GM12801 (cell line): ENCODE results near the gene CNBP.

Experiments used
- TF ChIP-seq, protein P1 (sequence below): IDR thresholded peaks from one replicate; pipeline ENCODE4 v1.5.1; 2011; ENCODE audit warnings: control low read depth; ENCODE audit not compliant: insufficient read length; ENCODE audit errors: extremely low read depth

The CNBP gene

DNA sequence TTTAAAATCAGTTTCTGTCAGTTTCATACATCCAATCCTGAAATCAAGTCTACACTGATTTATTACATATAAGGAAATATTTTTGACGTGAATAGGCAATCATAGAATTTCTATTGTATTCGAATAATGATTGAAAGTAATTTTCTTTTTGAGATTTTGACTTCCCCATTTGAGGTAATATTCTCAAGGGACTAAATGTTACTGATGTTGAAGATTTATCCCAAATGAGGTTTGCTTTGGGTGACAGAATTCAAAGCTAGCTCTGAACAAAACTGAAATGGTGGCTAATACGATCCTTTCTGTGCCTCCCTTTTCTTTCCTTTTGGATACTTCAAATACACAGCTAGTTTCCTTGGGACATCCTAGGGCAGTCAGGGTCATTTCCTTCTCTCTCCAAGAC, 12.9 kb upstream of the CNBP start:
- TF ChIP-seq, protein P1, sequence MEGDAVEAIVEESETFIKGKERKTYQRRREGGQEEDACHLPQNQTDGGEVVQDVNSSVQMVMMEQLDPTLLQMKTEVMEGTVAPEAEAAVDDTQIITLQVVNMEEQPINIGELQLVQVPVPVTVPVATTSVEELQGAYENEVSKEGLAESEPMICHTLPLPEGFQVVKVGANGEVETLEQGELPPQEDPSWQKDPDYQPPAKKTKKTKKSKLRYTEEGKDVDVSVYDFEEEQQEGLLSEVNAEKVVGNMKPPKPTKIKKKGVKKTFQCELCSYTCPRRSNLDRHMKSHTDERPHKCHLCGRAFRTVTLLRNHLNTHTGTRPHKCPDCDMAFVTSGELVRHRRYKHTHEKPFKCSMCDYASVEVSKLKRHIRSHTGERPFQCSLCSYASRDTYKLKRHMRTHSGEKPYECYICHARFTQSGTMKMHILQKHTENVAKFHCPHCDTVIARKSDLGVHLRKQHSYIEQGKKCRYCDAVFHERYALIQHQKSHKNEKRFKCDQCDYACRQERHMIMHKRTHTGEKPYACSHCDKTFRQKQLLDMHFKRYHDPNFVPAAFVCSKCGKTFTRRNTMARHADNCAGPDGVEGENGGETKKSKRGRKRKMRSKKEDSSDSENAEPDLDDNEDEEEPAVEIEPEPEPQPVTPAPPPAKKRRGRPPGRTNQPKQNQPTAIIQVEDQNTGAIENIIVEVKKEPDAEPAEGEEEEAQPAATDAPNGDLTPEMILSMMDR: no peak

DNA sequence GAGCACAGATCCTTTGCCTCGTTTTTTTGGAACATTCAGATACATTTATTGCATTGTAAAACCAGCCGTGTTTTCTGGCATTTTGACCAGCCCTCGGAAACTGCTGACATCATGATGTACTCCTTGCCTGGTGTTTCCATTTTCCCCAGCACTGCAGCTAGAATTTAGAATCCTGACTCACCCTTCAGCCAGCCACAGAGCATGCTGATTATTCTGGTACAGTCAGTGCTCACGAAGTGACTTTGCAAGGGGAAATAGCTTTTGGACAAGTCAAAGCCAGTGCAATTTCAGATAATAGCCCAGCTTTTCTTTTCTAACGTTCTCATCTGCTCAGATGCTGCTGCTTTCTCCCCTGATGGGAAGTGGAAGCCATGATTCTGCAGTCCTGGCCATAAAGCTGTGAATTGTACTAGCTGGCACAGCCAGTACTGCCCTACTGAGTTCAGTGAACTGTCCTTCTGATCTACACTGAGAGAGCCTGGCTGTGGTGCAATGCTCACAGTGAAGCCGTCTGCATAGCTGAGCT, 12.1 kb upstream of the CNBP start:
- TF ChIP-seq, protein P1: no peak

DNA sequence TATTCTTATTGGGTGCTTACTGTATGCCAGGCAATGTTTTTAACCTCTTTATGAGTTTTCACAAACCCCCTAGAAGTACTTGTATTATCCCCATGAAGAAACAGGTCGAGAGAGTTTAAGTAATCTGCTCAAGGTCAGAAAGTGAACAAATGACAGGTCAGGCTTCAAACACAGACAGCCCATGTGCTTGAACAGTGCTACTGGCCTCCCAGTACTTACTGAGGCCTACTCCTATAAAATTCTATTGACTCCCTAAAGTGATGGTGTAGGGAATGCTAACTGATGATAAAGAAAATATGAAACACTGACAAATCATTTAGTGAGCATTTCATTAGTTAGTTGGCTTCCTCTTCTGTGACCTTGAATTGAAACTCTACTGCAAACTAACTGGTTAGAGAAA, 4.2 kb upstream of the CNBP start:
- TF ChIP-seq, protein P1: no peak

DNA sequence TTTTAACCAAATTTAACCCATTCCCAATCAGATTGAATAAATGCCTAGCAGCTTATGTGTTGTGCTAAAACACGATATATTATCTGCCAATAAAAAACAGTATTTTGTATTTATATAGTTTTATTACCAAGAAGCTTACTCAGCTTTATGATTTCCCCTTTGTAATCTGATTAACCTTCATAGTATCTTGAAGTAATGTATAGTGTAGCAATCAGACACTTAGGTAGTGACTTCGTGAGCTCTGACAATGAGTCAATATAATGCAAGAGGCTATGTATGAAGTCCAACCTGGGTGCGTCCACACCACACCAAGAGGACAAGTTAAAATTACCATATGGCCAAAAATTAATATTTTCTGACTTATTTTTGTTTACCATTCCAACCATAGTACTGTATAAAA, 2.1 kb upstream of the CNBP start:
- TF ChIP-seq, protein P1: no peak

DNA sequence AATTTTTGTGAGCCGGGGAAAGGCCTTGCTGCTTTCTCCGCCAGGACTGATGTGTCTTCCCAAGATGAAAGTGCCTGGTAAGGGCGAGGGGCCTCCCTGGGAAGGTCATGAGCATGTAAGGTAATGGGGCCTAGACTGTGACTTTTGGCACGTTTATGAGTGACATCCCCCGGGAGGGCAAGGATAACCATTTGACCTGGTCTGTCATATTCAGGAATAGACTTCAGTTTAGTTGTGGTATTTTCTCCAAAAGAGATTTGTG, 631 bp upstream of the CNBP start:
- TF ChIP-seq, protein P1: no peak

DNA sequence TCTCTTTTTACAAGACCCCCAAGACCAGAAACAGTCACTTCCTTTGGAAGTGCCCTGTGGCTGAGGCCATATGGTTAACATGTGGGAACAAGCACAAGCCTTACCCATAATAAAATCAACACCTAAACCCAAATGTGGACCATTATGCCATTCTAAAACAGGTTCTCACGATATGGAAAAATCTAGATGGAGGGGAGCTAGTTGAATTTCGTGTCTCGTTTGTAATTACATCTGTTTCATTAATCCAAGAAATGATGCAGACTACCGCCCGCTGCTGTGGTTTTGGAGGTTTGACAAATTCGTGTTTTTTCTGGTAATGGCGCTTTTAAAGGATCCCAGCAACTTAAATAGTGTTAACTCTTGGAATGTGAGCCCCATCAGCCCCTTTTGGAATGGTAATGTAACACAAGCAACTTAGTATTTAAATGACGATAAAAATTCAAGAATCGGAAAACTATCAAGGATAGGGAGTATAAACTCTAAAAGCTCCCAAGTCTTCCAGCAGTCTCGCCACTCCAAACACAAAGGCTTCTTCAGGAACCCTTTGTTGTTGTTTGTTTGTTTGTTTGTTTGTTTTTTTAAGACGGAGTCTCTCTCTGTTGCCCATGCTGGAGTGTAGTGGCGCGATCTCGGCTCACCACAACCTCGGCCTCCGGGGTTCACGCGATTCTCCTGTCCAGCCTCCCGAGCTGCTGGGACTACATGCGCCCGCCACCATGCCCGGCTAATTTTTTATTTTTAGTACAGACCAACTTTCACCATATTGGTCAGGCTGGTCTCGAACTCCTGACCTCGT, 1.1 kb downstream of the CNBP start:
- TF ChIP-seq, protein P1: no peak

DNA sequence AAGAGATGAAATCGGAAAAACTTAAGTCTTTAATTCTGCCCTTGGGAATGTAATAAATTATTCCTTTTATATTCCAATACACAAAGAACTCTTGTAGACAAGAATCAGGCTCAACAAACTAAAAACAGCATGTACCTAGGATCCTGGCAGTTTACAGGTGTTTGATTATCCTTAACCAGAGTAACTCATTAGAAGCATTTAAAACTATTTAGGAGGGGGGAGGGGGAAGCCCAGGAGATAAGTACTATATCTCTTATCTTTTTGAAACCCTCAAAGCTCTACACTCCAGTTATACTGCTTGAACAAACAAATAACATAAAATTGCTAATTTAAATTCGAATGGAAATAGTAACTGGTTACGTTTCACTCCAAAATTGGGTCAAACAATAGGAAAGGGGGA, 1.9 kb downstream of the CNBP start:
- TF ChIP-seq, protein P1: no peak

DNA sequence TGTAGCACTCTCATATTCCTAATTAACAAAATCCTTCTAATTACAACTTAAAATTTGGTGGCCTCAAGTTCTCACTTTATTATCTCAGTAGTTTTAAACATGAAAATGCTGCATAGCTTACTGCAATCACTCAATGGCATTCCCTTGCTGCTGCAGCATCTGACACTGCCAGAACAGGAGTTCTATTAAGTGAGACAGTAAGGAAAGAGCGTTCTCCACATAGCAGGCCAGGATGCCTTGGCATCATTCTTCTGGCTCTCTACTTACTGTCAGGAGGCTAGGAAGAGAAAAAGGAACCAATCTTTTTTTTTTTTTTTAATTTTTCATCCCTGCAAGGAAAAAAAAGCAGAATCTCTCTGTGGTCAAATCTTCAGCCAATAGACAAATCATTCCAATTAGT, 3.2 kb downstream of the CNBP start:
- TF ChIP-seq, protein P1: no peak
